A673 (cell line): Measurements from ENCODE around the gene WWTR1. TPM values are rescaled to one million over a fixed set of nuclear protein-coding genes. Genes with fewer than 3 reads are reported as not detected.
A peak's percentile ranks its signal among the peaks of the same experiment; 100 is the strongest.

ENCODE experiments used
- BruUV-seq: library from RNA; stranded (reverse); fragments of 400-500 nt; replicated peaks from 2 replicates; lab custom pipeline; 2021; lab: Mats Ljungman, UMichigan
- CTCF ChIA-PET: fragments of 300-600 bp; sonication (Branson Sonifier 250); formaldehyde crosslinking; loops from one replicate; lab custom pipeline; 2022; ENCODE audit warnings: antibody characterized with exemption; lab: Charles Lee
- POLR2A ChIA-PET: fragments of 300-600 bp; sonication (Branson Sonifier 250); formaldehyde crosslinking; loops from one replicate; lab custom pipeline; 2022; ENCODE audit warnings: antibody characterized with exemption; ENCODE audit not compliant: low non-redundant PET; lab: Charles Lee
- DNase-seq: peaks from one replicate; pipeline ENCODE4 v3.0.0-alpha.2; 2015; ENCODE audit warnings: low spot score
- H3K27ac ChIP-seq: fragments of 200-600 bp; sonication (generic); 2 replicates; pipeline ENCODE4 v1.5.1; 2016; ENCODE audit warnings: mixed run types, low read depth, mild to moderate bottlenecking, mixed read lengths, antibody characterized with exemption, low read length; ENCODE audit not compliant: poor library complexity, severe bottlenecking
- H3K27me3 ChIP-seq: fragments of 200-600 bp; sonication (generic); replicated peaks from 2 replicates; pipeline ENCODE4 v1.6.1; 2017; ENCODE audit warnings: mixed run types, low read depth, mild to moderate bottlenecking, mixed read lengths, antibody characterized with exemption, low read length; ENCODE audit not compliant: insufficient read depth, poor library complexity
- H3K36me3 ChIP-seq: fragments of 200-600 bp; sonication (generic); 2 replicates; pipeline ENCODE4 v1.6.1; 2016; ENCODE audit warnings: mixed run types, mild to moderate bottlenecking, mixed read lengths, antibody characterized with exemption, low read length; ENCODE audit not compliant: insufficient read depth, poor library complexity, severe bottlenecking
- H3K4me1 ChIP-seq: fragments of 200-600 bp; sonication (generic); 2 replicates; pipeline ENCODE4 v1.6.1; 2017; ENCODE audit warnings: mixed run types, mild to moderate bottlenecking, mixed read lengths, antibody characterized with exemption, low read length; ENCODE audit not compliant: insufficient read depth, poor library complexity, severe bottlenecking
- H3K4me3 ChIP-seq: fragments of 200-600 bp; sonication (generic); 2 replicates; pipeline ENCODE4 v1.5.1; 2016; ENCODE audit warnings: low read depth, mixed run types, mild to moderate bottlenecking, mixed read lengths, low read length; ENCODE audit not compliant: poor library complexity, severe bottlenecking
- H3K9me3 ChIP-seq: fragments of 200-600 bp; sonication (generic); 2 replicates; pipeline ENCODE4 v1.6.1; 2016; ENCODE audit warnings: mixed run types, low read depth, mild to moderate bottlenecking, mixed read lengths, antibody characterized with exemption, low read length; ENCODE audit not compliant: poor library complexity, severe bottlenecking
- CTCF ChIP-seq: fragments of 300-800, 200-600 bp; sonication (generic); conservative IDR thresholded peaks from 2 replicates; pipeline ENCODE4 v1.5.1; 2017; ENCODE audit warnings: low read depth, mild to moderate bottlenecking, antibody characterized with exemption, low read length, moderate library complexity, mixed read lengths
- EZH2 ChIP-seq: fragments of 200-600 bp; sonication (generic); IDR thresholded peaks from 2 replicates; pipeline ENCODE4 v1.6.1; 2017; ENCODE audit warnings: borderline replicate concordance, low read depth, mild to moderate bottlenecking, mixed read lengths, antibody characterized with exemption, low read length; ENCODE audit not compliant: poor library complexity, severe bottlenecking
- intact Hi-C: fragments of 100-400 bp; cut with micrococcal nuclease; formaldehyde crosslinking; loops from one replicate; pipeline ENCODE4 v1.10.0; 2022; ENCODE audit not compliant: unreplicated experiment
- total RNA-seq: library from RNA; stranded (reverse); gene quantifications from 2 replicates; pipeline ENCODE4 v1.2.3, GENCODE V29; 2021

WWTR1 gene
- total RNA-seq, 1 experiment from 2014 or later: 76.8 TPM

GRCh38 chr3:149678351-149678950 lies 20.6 kb upstream of the WWTR1 start:
- TF ChIP-seq EZH2 (no peak), CTCF (no peak)
- Histone ChIP-seq H3K4me3 (no peak overlapping the region), H3K4me1 (no peaks in the 10 kb centered on the region), H3K9me3 (no peaks in the 10 kb centered on the region), H3K36me3 (no peaks in the 10 kb centered on the region), H3K27me3 (no peaks in the 10 kb centered on the region), H3K27ac (no peak overlapping the region)
- intact Hi-C loops: no loop called here
- BruUV-seq: no TSS peak
- peak; percentile 67 for DNase-seq
- CTCF ChIA-PET: no interaction called here
- POLR2A ChIA-PET: no interaction called here

GRCh38 chr3:149673393-149673792 lies 15.6 kb upstream of the WWTR1 start:
- Histone ChIP-seq H3K36me3 (no peaks in the 10 kb centered on the region), H3K9me3 (no peaks in the 10 kb centered on the region), H3K4me1 (no peaks in the 10 kb centered on the region), H3K27ac (no peak overlapping the region), H3K4me3 (no peak overlapping the region), H3K27me3 (no peaks in the 10 kb centered on the region)
- ChIA-PET POLR2A (no interaction called here), CTCF (interaction anchor here (0.5 kb wide), 1 partner anchor 80 kb away, joined by 4 read pairs; no protein-coding TSS in a partner anchor)
- DNase-seq: no peak
- no TSS peak for BruUV-seq
- TF ChIP-seq EZH2 (no peak), CTCF (no peak)
- intact Hi-C loops: no loop called here

- H3K27ac ChIP-seq: peak overlapping the region; percentile 5
- BruUV-seq: no TSS peak
- no peak overlapping the region for H3K4me3 ChIP-seq
- TF ChIP-seq CTCF (no peak), EZH2 (no peak)
- H3K36me3 ChIP-seq: no peaks in the 10 kb centered on the region
- H3K4me1 ChIP-seq: no peaks in the 10 kb centered on the region
- intact Hi-C loops: no loop called here
- H3K9me3 ChIP-seq: no peaks in the 10 kb centered on the region
- CTCF ChIA-PET: no interaction called here
- H3K27me3 ChIP-seq: no peaks in the 10 kb centered on the region
- POLR2A ChIA-PET: interaction anchor here (0.8 kb wide), 2 partner anchors 13 to 173 kb away, joined by 3 to 4 read pairs; partner anchors contain the start of gene WWTR1
- DNase-seq: no peak
Measured at GRCh38 chr3:149670742-149671492, 13.1 kb upstream of the WWTR1 start.
